A549 (cell line): Measurements from ENCODE around the gene PTPA. TPM values are rescaled to one million over a fixed set of nuclear protein-coding genes. Genes with fewer than 3 reads are reported as not detected.

Experiments used
- ATAC-seq, 2 experiments: fragments of 200-7000 bp in 1 of 2; fragments of >200 bp in 1 of 2; cut with Nextera tagmentation in 1 of 2; cut with Tn5 transposase in 1 of 2; 3 replicates each; pipeline versions ENCODE4 v1.8.0 to v1.9.1; 2018 to 2020; ENCODE audit warnings: mild to moderate bottlenecking in 1 of 2, moderate library complexity in 1 of 2
- CTCF ChIA-PET: fragments of 300-600 bp; sonication (Branson Sonifier 250); formaldehyde crosslinking; extraction: SDS; loops from one replicate; lab custom pipeline; 2021; ENCODE audit warnings: antibody characterized with exemption, inconsistent platforms; lab: Yijun Ruan, JAX
- POLR2A ChIA-PET: fragments of 350-600 bp; formaldehyde crosslinking; extraction: SDS; loops from one replicate; lab custom pipeline; 2021; ENCODE audit warnings: antibody characterized with exemption, inconsistent platforms; lab: Yijun Ruan, JAX
- DNase-seq, 2 experiments: peaks; one replicate each; pipeline versions ENCODE4 v3.0.0 to v3.0.0-alpha.2; 2011 to 2016; ENCODE audit warnings: low read depth in 1 of 2, low spot score in 1 of 2
- FAIRE-seq: peaks from 2 replicates; lab custom pipeline; 2011; peaks lifted over from hg19 to GRCh38; lab: Jason Lieb, UNC
- H3K27ac ChIP-seq, 2 experiments: fragments of >200 bp; sonication (Bioruptor Twin); formaldehyde crosslinking; 3 replicates each; pipeline ENCODE4 v1.5.1; 2016 to 2017
- H3K4me1 ChIP-seq: fragments of >200 bp; sonication (Bioruptor Twin); formaldehyde crosslinking; 3 replicates; pipeline ENCODE4 v1.6.1; 2016
- H3K4me2 ChIP-seq: fragments of >200 bp; sonication (Bioruptor Twin); formaldehyde crosslinking; 3 replicates; pipeline ENCODE4 v1.6.1; 2016
- H3K4me3 ChIP-seq: fragments of >200 bp; sonication (Bioruptor Twin); formaldehyde crosslinking; 3 replicates; pipeline ENCODE4 v1.5.1; 2016
- H3K9me3 ChIP-seq: fragments of >200 bp; sonication (Bioruptor Twin); formaldehyde crosslinking; 3 replicates; pipeline ENCODE4 v1.6.1; 2016
- ATOH8 ChIP-seq: fragments of 250-450 bp; sonication (Bioruptor Pico); IDR thresholded peaks from 2 replicates; pipeline ENCODE4 v1.5.0; 2020; ENCODE audit warnings: low read depth, mild to moderate bottlenecking, moderate library complexity
- CEBPB ChIP-seq, 2 experiments: fragments of >200 bp in 1 of 2; sonication (Bioruptor Twin) in 1 of 2; formaldehyde crosslinking in 1 of 2; IDR thresholded peaks; 2 replicates each; pipeline ENCODE4 v1.6.1; 2012 to 2016
- CHD2 ChIP-seq: fragments of 150-350 bp; IDR thresholded peaks from 2 replicates; pipeline ENCODE4 v1.6.1; 2014; ENCODE audit warnings: low read length; ENCODE audit not compliant: partially characterized antibody
- CTCF ChIP-seq: fragments of >200 bp; sonication (Bioruptor Twin); formaldehyde crosslinking; IDR thresholded peaks from 3 replicates; pipeline ENCODE4 v1.5.1; 2016
- EHMT2 ChIP-seq: fragments of 200-600 bp; sonication (generic); IDR thresholded peaks from 2 replicates; pipeline ENCODE4 v1.6.1; 2016; ENCODE audit warnings: antibody characterized with exemption, low read depth, mild to moderate bottlenecking, moderate library complexity
- ELK1 ChIP-seq: fragments of 150-350 bp; IDR thresholded peaks from 2 replicates; pipeline ENCODE4 v1.6.1; 2014; ENCODE audit warnings: low read depth, mild to moderate bottlenecking, low read length
- ESRRA ChIP-seq: fragments of 150-350 bp; IDR thresholded peaks from 2 replicates; pipeline ENCODE4 v1.6.1; 2014; ENCODE audit warnings: mild to moderate bottlenecking, low read length, borderline replicate concordance
- FOSB ChIP-seq: fragments of 250-450 bp; sonication (Bioruptor Pico); IDR thresholded peaks from 2 replicates; pipeline ENCODE4 v1.5.0; 2020; ENCODE audit warnings: mild to moderate bottlenecking, moderate library complexity
- HOXB13 ChIP-seq: fragments of 250-450 bp; sonication (Bioruptor Pico); IDR thresholded peaks from 2 replicates; pipeline ENCODE4 v1.5.0; 2020; ENCODE audit warnings: low read depth, mild to moderate bottlenecking, moderate library complexity
- JUN ChIP-seq, 2 experiments: fragments of >200 bp; sonication (Bioruptor Twin); formaldehyde crosslinking; IDR thresholded peaks; 2 replicates in 1 of 2; 3 replicates in 1 of 2; pipeline ENCODE4 v1.6.1; 2016 to 2017
- JUNB ChIP-seq: fragments of >200 bp; sonication (Bioruptor Twin); formaldehyde crosslinking; IDR thresholded peaks from 2 replicates; pipeline ENCODE4 v1.6.1; 2016
- KDM1A ChIP-seq: fragments of 200-600 bp; sonication (generic); IDR thresholded peaks from 2 replicates; pipeline ENCODE4 v1.6.1; 2016; ENCODE audit warnings: low read depth, mild to moderate bottlenecking
- KDM5A ChIP-seq: fragments of 200-600 bp; sonication (generic); IDR thresholded peaks from 2 replicates; pipeline ENCODE4 v1.6.1; 2016; ENCODE audit warnings: antibody characterized with exemption, mild to moderate bottlenecking
- MAFK ChIP-seq: fragments of 450-650 bp; IDR thresholded peaks from 2 replicates; pipeline ENCODE4 v1.6.1; 2014; ENCODE audit not compliant: partially characterized antibody
- NFE2L2 ChIP-seq: fragments of 150-350 bp; conservative IDR thresholded peaks from 2 replicates; pipeline ENCODE4 v1.6.1; 2014; ENCODE audit warnings: low read length
- NPAS2 ChIP-seq: fragments of 250-450 bp; sonication (Bioruptor Pico); IDR thresholded peaks from 2 replicates; pipeline ENCODE4 v1.8.0; 2022; ENCODE audit warnings: mild to moderate bottlenecking, moderate library complexity, borderline replicate concordance
- PHF8 ChIP-seq: fragments of 200-600 bp; sonication (generic); IDR thresholded peaks from 2 replicates; pipeline ENCODE4 v1.6.1; 2016; ENCODE audit warnings: low read depth, mild to moderate bottlenecking, antibody characterized with exemption, moderate library complexity, borderline replicate concordance
- POLR2A ChIP-seq: IDR thresholded peaks from 2 replicates; pipeline ENCODE4 v1.6.1; 2012; ENCODE audit warnings: mild to moderate bottlenecking, low read length
- RAD21 ChIP-seq, 2 experiments: fragments of >200 bp in 1 of 2; sonication (Bioruptor Twin) in 1 of 2; formaldehyde crosslinking in 1 of 2; IDR thresholded peaks in 1 of 2; conservative IDR thresholded peaks in 1 of 2; 2 replicates in 1 of 2; 3 replicates in 1 of 2; pipeline ENCODE4 v1.6.1; 2012 to 2018; ENCODE audit warnings: inconsistent platforms in 1 of 2
- RFX5 ChIP-seq: fragments of 450-650 bp; IDR thresholded peaks from 2 replicates; pipeline ENCODE4 v1.7.1; 2014; ENCODE audit warnings: antibody characterized with exemption, mild to moderate bottlenecking, moderate library complexity
- RNF2 ChIP-seq: fragments of 200-600 bp; sonication (generic); IDR thresholded peaks from 2 replicates; pipeline ENCODE4 v1.6.1; 2016; ENCODE audit warnings: low read depth, mild to moderate bottlenecking, antibody characterized with exemption, moderate library complexity, borderline replicate concordance
- SMC3 ChIP-seq: fragments of >200 bp; sonication (Bioruptor Twin); formaldehyde crosslinking; IDR thresholded peaks from 3 replicates; pipeline ENCODE4 v1.6.1; 2018; ENCODE audit warnings: inconsistent platforms
- TFCP2L1 ChIP-seq: fragments of 250-450 bp; sonication (Bioruptor Pico); IDR thresholded peaks from 2 replicates; pipeline ENCODE4 v1.5.0; 2021; ENCODE audit warnings: mild to moderate bottlenecking
- TP53 ChIP-seq: fragments of 250-450 bp; sonication (Bioruptor Pico); IDR thresholded peaks from 2 replicates; pipeline ENCODE4 v1.5.0; 2021; ENCODE audit warnings: mild to moderate bottlenecking, moderate library complexity
- USF2 ChIP-seq: fragments of 450-650 bp; IDR thresholded peaks from 2 replicates; pipeline ENCODE4 v1.6.1; 2014; ENCODE audit warnings: antibody characterized with exemption
- WGBS: methylation state at CpG from one replicate; pipeline ENCODE4 v1.1.6; 2017; ENCODE audit errors: missing lambda C conversion rate; 5-methylcytosine and 5-hydroxymethylcytosine counted together
- polyA plus RNA-seq, 4 experiments: library from polyadenylated mRNA; depleted of rRNA in 3 of 4; stranded (reverse); fragments of >200 nt; fragmentation: RNase III in 1 of 4; extraction: RNeasy Plus Mini Kit Qiagen cat#74134 plus additional on column Dnase treatment in 1 of 4; gene quantifications; 2 replicates in 3 of 4; 3 replicates in 1 of 4; pipeline ENCODE4 v1.2.3, GENCODE V29; 2011 to 2017
- TF ChIP-seq, protein P1 (sequence below): IDR thresholded peaks from 2 replicates; pipeline ENCODE4 v1.6.1; 2012

PTPA gene
- polyA plus RNA-seq, 2 of the 4 experiments (the other 2 are of a cell fraction) = 140 to 161 TPM

GRCh38 chr9:129107651-129108050 is 3.6 kb upstream of the PTPA start:
- CTCF ChIA-PET = interaction anchor here (1.5 kb wide), 1 partner anchor 12 kb away, joined by 6 read pairs; no protein-coding TSS in a partner anchor
- peaks cover 14% of the 10 kb centered on the region for H3K4me1 ChIP-seq

DNA sequence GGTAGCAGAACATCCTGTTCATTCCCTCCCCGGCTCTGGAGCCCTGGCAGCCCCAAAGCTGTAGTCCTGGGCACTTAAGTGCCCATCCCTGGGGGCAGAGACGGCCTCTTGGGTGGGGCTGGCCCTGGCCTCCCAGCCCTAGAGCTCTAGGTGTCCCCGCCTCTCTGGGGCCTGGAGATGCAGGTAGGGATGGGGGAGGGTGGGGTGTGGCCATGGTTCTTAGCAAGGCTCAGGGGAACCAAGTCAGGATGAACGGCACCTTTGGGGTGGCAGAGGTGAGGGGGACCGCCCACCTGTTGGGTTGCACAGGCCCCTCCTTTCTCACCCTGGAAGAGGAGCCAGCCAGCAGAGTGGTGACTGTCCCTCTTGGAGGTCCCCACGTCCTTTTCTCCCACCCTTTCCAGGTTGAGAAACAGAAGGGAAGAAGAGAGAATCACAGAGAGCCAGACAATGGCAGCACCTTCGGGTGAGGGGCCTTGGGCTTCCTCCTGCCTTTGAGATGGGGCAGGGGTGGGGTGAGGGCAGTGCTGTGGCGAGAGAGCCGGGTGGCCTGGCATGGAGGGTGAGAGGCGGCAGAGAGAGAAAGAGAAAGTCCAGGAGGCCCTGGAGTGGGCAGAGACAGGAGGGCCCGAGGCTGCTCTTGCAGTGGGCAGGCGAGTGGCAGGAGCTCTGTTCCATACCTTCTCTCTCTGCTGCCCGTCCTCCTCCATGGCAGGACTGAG is 3.0 kb upstream of the PTPA start:
- Histone ChIP-seq H3K27ac (no peak overlapping the region), H3K4me2 (no peak overlapping the region; the same call in 2 of the 3 replicates), H3K4me3 (no peak overlapping the region), H3K4me1 (peaks cover 16% of the 10 kb centered on the region), H3K9me3 (no peaks in the 10 kb centered on the region)
- ATAC-seq (no peak), FAIRE-seq (no peak), DNase-seq (no peak)
- WGBS = 91% methylated on average over 11 of the region's 13 CpGs
- ChIA-PET POLR2A (no interaction called here), CTCF (interaction anchor here (1.2 kb wide), 2 partner anchors 18 to 23 kb away, joined by 5 read pairs; no protein-coding TSS in a partner anchor)
- no peak for TF ChIP-seq TP53 (CRISPR knock-in tag)
- no peak for TF ChIP-seq JUNB
- no peak for TF ChIP-seq RNF2
- TF ChIP-seq FOSB (CRISPR knock-in tag) = no peak
- no peak for TF ChIP-seq ATOH8 (CRISPR knock-in tag)
- TF ChIP-seq, protein P1, sequence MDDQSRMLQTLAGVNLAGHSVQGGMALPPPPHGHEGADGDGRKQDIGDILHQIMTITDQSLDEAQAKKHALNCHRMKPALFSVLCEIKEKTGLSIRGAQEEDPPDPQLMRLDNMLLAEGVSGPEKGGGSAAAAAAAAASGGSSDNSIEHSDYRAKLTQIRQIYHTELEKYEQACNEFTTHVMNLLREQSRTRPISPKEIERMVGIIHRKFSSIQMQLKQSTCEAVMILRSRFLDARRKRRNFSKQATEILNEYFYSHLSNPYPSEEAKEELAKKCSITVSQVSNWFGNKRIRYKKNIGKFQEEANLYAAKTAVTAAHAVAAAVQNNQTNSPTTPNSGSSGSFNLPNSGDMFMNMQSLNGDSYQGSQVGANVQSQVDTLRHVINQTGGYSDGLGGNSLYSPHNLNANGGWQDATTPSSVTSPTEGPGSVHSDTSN = no peak
- TF ChIP-seq RAD21 (conservative IDR thresholded peaks at IDR 0.05 in 1 of 2, IDR thresholded peaks at IDR 0.05 in 1 of 2) = no peak
- no peak for TF ChIP-seq HOXB13
- TF ChIP-seq RFX5 = no peak
- no peak for TF ChIP-seq USF2
- TF ChIP-seq KDM1A = no peak
- TF ChIP-seq EHMT2 = no peak

More at GRCh38 chr9:129107651-129108050, 3.6 kb upstream of the PTPA start:
- Histone ChIP-seq H3K4me2 (no peak overlapping the region), H3K4me3 (no peak overlapping the region), H3K9me3 (no peaks in the 10 kb centered on the region), H3K27ac (no peak overlapping the region)
- POLR2A ChIA-PET = no interaction called here
- DNase-seq = no peak
- TF ChIP-seq NFE2L2 (no peak), ELK1 (no peak), NPAS2 (CRISPR knock-in tag) (no peak), TP53 (CRISPR knock-in tag) (no peak), SMC3 (no peak), PHF8 (no peak), CTCF (no peak), MAFK (no peak), POLR2A (no peak), RNF2 (no peak), CEBPB (IDR thresholded peaks at IDR 0.05) (no peak), ESRRA (no peak), KDM5A (no peak), CHD2 (no peak), EHMT2 (no peak), TFCP2L1 (CRISPR knock-in tag) (no peak), USF2 (no peak), JUN (IDR thresholded peaks at IDR 0.05) (no peak)
- TF ChIP-seq, protein P1 = no peak
- FAIRE-seq = no peak
- 92% methylated on average over 11 of the region's 13 CpGs for WGBS
- ATAC-seq = no peak
